RWPE2 (cell line): ENCODE measurements around the gene SLC17A7.

ENCODE experiments used
- ATAC-seq: fragments of 200-7000 bp; cut with Tn5 transposase; 3 replicates; pipeline ENCODE4 v1.9.1; 2021; ENCODE audit warnings: low read depth
- DNase-seq: peaks from one replicate; pipeline ENCODE4 v3.0.0-alpha.2; 2020; ENCODE audit warnings: low spot score
- H3K27ac ChIP-seq: fragments of 450-650 bp; 2 replicates; pipeline ENCODE4 v1.5.1; 2017; ENCODE audit warnings: mild to moderate bottlenecking; ENCODE audit not compliant: poor library complexity, severe bottlenecking
- H3K27me3 ChIP-seq: fragments of 250-450 bp; sonication (Bioruptor Pico); 2 replicates; pipeline ENCODE4 v1.5.1; 2021; ENCODE audit warnings: mild to moderate bottlenecking, moderate library complexity; ENCODE audit not compliant: insufficient read depth, poor library complexity, severe bottlenecking
- H3K36me3 ChIP-seq: fragments of 250-450 bp; sonication (Bioruptor Pico); 2 replicates; pipeline ENCODE4 v1.5.1; 2020; ENCODE audit warnings: low read depth, mild to moderate bottlenecking, moderate library complexity
- H3K4me1 ChIP-seq: fragments of 250-450 bp; sonication (Bioruptor Pico); 2 replicates; pipeline ENCODE4 v1.5.1; 2021; ENCODE audit warnings: mild to moderate bottlenecking, moderate library complexity; ENCODE audit not compliant: insufficient read depth, poor library complexity, severe bottlenecking
- H3K4me3 ChIP-seq: fragments of 250-450 bp; sonication (Bioruptor Pico); 2 replicates; pipeline ENCODE4 v1.5.1; 2021; ENCODE audit warnings: mild to moderate bottlenecking, moderate library complexity; ENCODE audit not compliant: severe bottlenecking
- H3K9me3 ChIP-seq: fragments of 250-450 bp; sonication (Bioruptor Pico); 2 replicates; pipeline ENCODE4 v1.5.1; 2021; ENCODE audit warnings: mild to moderate bottlenecking, moderate library complexity; ENCODE audit not compliant: severe bottlenecking
- CTCF ChIP-seq: fragments of 450-650 bp; IDR thresholded peaks from one replicate; pipeline ENCODE4 v1.5.1; 2017; ENCODE audit warnings: mild to moderate bottlenecking, moderate library complexity; ENCODE audit not compliant: poor library complexity, severe bottlenecking

Gene SLC17A7

GRCh38 chr19:49488046-49488862, 46.9 kb upstream of the SLC17A7 start:
- Histone ChIP-seq H3K4me3 (peak overlapping the region; percentile 77), H3K4me1 (no peaks in the 10 kb centered on the region), H3K36me3 (peaks cover 57% of the 10 kb centered on the region), H3K27me3 (no peaks in the 10 kb centered on the region), H3K9me3 (no peaks in the 10 kb centered on the region), H3K27ac (peak overlapping the region; percentile 89)
- no peak for TF ChIP-seq CTCF
- no peak for ATAC-seq
- no peak for DNase-seq

DNA sequence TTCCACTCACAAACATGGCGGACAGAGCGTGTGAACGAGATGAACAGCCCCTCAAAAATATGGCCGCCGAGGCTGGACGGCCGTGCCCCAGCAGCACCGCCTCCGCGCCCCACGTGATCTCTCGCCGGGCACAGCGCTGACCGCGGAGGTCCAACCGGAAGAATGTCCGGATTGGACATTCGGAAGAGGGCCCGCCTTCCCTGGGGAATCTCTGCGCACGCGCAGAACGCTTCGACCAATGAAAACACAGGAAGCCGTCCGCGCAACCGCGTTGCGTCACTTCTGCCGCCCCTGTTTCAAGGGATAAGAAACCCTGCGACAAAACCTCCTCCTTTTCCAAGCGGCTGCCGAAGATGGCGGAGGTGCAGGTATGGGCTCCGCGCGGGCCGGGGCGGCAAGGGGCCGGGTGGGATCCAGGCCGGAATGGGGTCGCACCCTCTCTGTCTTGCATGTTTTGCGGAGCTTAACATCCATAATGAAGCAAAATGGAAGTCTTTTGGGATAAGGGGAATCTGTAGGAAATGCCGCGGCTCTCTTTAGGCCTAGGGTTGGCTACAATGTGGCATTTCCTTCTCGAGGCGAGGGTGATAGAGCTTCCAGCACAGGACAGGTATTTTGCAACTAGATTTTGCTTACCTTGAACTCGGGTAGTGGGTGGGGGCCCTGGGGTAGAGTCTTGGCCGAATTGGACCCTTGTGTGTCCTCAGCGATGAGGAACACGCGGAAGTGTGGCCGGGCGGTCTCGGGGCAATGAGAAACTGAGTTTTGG, 46.1 kb upstream of the SLC17A7 start, which contains the start of gene RPL13A:
Gene RPL13A (plus strand): TSS at position 332 of the 769 bp plus-strand sequence. CDS start 22 bp downstream, at position 354.
- peak; percentile 86 for ATAC-seq
- no peaks in the 10 kb centered on the region for H3K9me3 ChIP-seq
- H3K4me3 ChIP-seq: peak within 1 kb of the TSS; percentile 77
- no peaks in the 10 kb centered on the region for H3K4me1 ChIP-seq
- no peaks in the 10 kb centered on the region for H3K27me3 ChIP-seq
- no peak for TF ChIP-seq CTCF
- H3K27ac ChIP-seq: peak within 1 kb of the TSS; percentile 89
- peaks cover 49% of the 10 kb centered on the region for H3K36me3 ChIP-seq
- DNase-seq: peak; percentile 99

DNA sequence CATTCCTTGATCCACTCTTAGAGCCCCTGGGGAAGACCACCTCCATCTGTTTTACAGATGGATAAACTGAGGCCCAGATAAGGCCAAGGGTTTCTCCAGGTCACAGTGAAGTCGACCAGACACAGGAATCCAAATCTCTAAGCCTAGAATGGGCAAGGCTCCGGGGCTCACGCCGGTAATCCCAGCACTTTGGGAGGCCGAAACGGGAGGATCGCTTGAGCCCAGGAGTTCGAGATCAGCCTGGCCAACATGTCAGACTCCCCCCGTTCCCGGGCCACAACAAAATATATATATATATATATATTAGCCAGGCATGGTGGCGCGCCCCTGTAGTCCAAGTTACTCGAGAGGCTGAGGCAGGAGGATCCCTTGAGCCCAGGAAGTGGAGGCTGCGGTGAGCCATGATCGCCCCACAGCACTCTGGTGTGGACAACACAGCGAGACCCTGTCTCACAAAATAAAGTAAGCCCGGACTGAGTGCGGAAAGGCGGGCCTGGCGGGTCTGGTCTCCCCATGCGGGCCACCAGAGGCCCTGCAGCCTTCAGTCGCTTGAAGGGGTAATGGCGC, 45.5 kb upstream of the SLC17A7 start:
- Histone ChIP-seq H3K9me3 (no peaks in the 10 kb centered on the region), H3K27ac (peak overlapping the region; percentile 89), H3K4me3 (peak overlapping the region; percentile 17), H3K36me3 (peaks cover 43% of the 10 kb centered on the region), H3K27me3 (no peaks in the 10 kb centered on the region), H3K4me1 (no peaks in the 10 kb centered on the region)
- ATAC-seq (no peak), DNase-seq (no peak)
- no peak for TF ChIP-seq CTCF

- no peak for DNase-seq
- Histone ChIP-seq H3K27me3 (no peaks in the 10 kb centered on the region), H3K36me3 (peaks cover 37% of the 10 kb centered on the region), H3K4me1 (no peaks in the 10 kb centered on the region), H3K4me3 (no peak overlapping the region), H3K9me3 (no peaks in the 10 kb centered on the region), H3K27ac (no peak overlapping the region)
- ATAC-seq: no peak
- TF ChIP-seq CTCF: no peak
Measured at GRCh38 chr19:49486232-49486631, 44.9 kb upstream of the SLC17A7 start.
